Suprapubic skin (tissue), 4 donors: ENCODE data around the gene TSPEAR. TPM values are rescaled to one million over a fixed set of nuclear protein-coding genes. Genes with fewer than 3 reads are reported as not detected.
"Not testable (repeated sequence)": the region's sequence is repeated elsewhere in the genome, so short reads cannot be mapped to it uniquely, and the experiment has no call there.

Source experiments
- DNase-seq, 2 donors: peaks; one replicate each; pipeline ENCODE4 v3.0.0-alpha.2; 2019; ENCODE audit warnings: low spot score in 2 of 2
- H3K27ac ChIP-seq: fragments of 200-600 bp; sonication (generic); one replicate; pipeline ENCODE4 v1.5.1; 2019
- H3K27me3 ChIP-seq: fragments of 200-600 bp; sonication (generic); one replicate; pipeline ENCODE4 v1.5.1; 2019
- H3K36me3 ChIP-seq: fragments of 200-600 bp; sonication (generic); one replicate; pipeline ENCODE4 v1.5.1; 2019
- H3K4me1 ChIP-seq: fragments of 200-600 bp; sonication (generic); one replicate; pipeline ENCODE4 v1.5.1; 2019
- H3K4me3 ChIP-seq: fragments of 200-600 bp; sonication (generic); one replicate; pipeline ENCODE4 v1.5.1; 2019; ENCODE audit warnings: mild to moderate bottlenecking
- H3K9me3 ChIP-seq: fragments of 200-600 bp; sonication (generic); one replicate; pipeline ENCODE4 v1.5.1; 2019
- CTCF ChIP-seq, 2 donors: fragments of 200-600 bp in 1 of 2; fragments of 450-650 bp in 1 of 2; sonication (generic) in 1 of 2; IDR thresholded peaks; one replicate each; pipeline ENCODE4 v1.5.1; 2016 to 2019; ENCODE audit warnings: antibody characterized with exemption in 2 of 2, mild to moderate bottlenecking in 1 of 2, moderate library complexity in 1 of 2
- EP300 ChIP-seq: sonication (generic); formaldehyde crosslinking; IDR thresholded peaks from one replicate; pipeline ENCODE4 v1.6.1; 2017; ENCODE audit warnings: antibody characterized with exemption
- POLR2A ChIP-seq, 2 donors: fragments of 450-650 bp; IDR thresholded peaks; one replicate each; pipeline ENCODE4 v1.6.1; 2017; ENCODE audit warnings: antibody characterized with exemption in 2 of 2, mild to moderate bottlenecking in 2 of 2, moderate library complexity in 2 of 2
- POLR2AphosphoS5 ChIP-seq, 3 donors: sonication (generic); formaldehyde crosslinking; IDR thresholded peaks; one replicate each; pipeline ENCODE4 v1.6.1; 2017; ENCODE audit warnings: antibody characterized with exemption in 3 of 3
- WGBS: methylation state at CpG from one replicate; pipeline ENCODE4 v1.1.5; 2018; 5-methylcytosine and 5-hydroxymethylcytosine counted together
- total RNA-seq, 4 donors: library from RNA; depleted of rRNA; stranded (reverse); fragments of >200 nt; gene quantifications; one replicate each; pipeline ENCODE4 v1.1.0, GENCODE V29; 2016

TSPEAR gene
- total RNA-seq, 4 donors from 2014 or later: 0.21 to 0.59 (median 0.32) TPM; not detected in 1

GRCh38 chr21:44582055-44582454 is 129.3 kb downstream of the TSPEAR start:
- no peaks in the 10 kb centered on the region for H3K36me3 ChIP-seq
- TF ChIP-seq CTCF (IDR thresholded peaks at IDR 0.05): no peak
- TF ChIP-seq EP300: no peak
- TF ChIP-seq POLR2A (IDR thresholded peaks at IDR 0.05): no peak
- no peak for TF ChIP-seq POLR2AphosphoS5 (IDR thresholded peaks at IDR 0.05)
- H3K4me3 ChIP-seq: no peak overlapping the region
- 68% methylated on average over 15 of the region's 15 CpGs for WGBS
- H3K4me1 ChIP-seq: peaks cover 4% of the 10 kb centered on the region
- peaks cover 28% of the 10 kb centered on the region for H3K27me3 ChIP-seq
- DNase-seq: peak in 1 of 2 donors; percentile 23
- H3K27ac ChIP-seq: no peak overlapping the region
- no peaks in the 10 kb centered on the region for H3K9me3 ChIP-seq

GRCh38 chr21:44581158-44581557 is 130.2 kb downstream of the TSPEAR start:
- 91% methylated on average over 3 of the region's 3 CpGs for WGBS
- Histone ChIP-seq H3K9me3 (no peaks in the 10 kb centered on the region), H3K36me3 (no peaks in the 10 kb centered on the region), H3K27ac (no peak overlapping the region), H3K4me3 (no peak overlapping the region), H3K27me3 (peaks cover 26% of the 10 kb centered on the region), H3K4me1 (peaks cover 4% of the 10 kb centered on the region)
- TF ChIP-seq EP300 (no peak), POLR2AphosphoS5 (IDR thresholded peaks at IDR 0.05) (no peak), CTCF (IDR thresholded peaks at IDR 0.05) (no peak), POLR2A (IDR thresholded peaks at IDR 0.05) (no peak)
- DNase-seq: no peak

DNA sequence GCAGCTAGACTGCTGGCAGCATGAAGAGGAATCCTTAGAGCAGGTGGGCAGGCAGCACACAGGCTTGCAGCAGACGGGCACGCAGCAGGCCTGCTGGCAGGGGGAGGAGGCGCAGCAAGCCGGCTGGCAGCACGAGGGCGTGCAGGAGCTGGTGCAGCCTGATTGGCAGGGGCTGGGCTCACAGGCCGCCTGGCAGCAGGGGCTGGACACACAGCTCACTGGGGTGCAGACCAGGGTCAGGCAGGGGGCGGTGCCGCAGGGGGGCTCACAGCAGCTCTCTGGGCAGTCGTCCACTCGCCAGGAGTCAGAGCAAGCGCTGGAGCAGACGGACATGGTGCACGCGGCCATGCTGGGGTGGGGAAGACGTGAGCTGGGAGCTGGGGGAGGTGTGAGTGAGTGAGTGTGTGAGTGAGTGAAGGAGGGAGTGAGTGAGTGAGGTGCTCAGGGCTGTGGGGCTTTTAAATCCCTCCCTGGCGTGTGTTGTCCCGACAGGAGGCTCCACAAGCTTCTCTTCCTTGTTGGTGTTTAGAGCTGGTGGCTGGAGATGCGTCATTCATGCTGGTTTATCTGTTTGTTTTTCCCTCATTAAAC is 131.0 kb downstream of the TSPEAR start, which contains the start of gene KRTAP10-5:
Gene KRTAP10-5 (minus strand): TSS at position 374 of the 591 bp plus-strand sequence. CDS start 26 bp downstream, at position 348.
- H3K4me3 ChIP-seq, H3K4me1 ChIP-seq, H3K36me3 ChIP-seq, H3K9me3 ChIP-seq, H3K27ac ChIP-seq: not testable (repeated sequence)
- peaks cover 17% of the 10 kb centered on the region for H3K27me3 ChIP-seq
- WGBS: 52% methylated on average over 13 of the region's 19 CpGs
- DNase-seq: peak in 1 of 2 donors; percentile 47

- no peaks in the 10 kb centered on the region for H3K9me3 ChIP-seq
- WGBS: 79% methylated on average over 7 of the region's 7 CpGs
- H3K36me3 ChIP-seq: no peaks in the 10 kb centered on the region
- H3K27ac ChIP-seq: no peak overlapping the region
- H3K4me3 ChIP-seq: no peak overlapping the region
- peak in 1 of 2 donors; percentile 61 for DNase-seq
- H3K27me3 ChIP-seq: peaks cover 15% of the 10 kb centered on the region
- peaks cover 4% of the 10 kb centered on the region for H3K4me1 ChIP-seq
- no peak for TF ChIP-seq POLR2AphosphoS5 (IDR thresholded peaks at IDR 0.05)
- TF ChIP-seq CTCF (IDR thresholded peaks at IDR 0.05): no peak
- TF ChIP-seq POLR2A (IDR thresholded peaks at IDR 0.05): no peak
- TF ChIP-seq EP300: no peak
These were observed 131.6 kb downstream of the TSPEAR start for GRCh38 chr21:44579833-44580144.

DNA sequence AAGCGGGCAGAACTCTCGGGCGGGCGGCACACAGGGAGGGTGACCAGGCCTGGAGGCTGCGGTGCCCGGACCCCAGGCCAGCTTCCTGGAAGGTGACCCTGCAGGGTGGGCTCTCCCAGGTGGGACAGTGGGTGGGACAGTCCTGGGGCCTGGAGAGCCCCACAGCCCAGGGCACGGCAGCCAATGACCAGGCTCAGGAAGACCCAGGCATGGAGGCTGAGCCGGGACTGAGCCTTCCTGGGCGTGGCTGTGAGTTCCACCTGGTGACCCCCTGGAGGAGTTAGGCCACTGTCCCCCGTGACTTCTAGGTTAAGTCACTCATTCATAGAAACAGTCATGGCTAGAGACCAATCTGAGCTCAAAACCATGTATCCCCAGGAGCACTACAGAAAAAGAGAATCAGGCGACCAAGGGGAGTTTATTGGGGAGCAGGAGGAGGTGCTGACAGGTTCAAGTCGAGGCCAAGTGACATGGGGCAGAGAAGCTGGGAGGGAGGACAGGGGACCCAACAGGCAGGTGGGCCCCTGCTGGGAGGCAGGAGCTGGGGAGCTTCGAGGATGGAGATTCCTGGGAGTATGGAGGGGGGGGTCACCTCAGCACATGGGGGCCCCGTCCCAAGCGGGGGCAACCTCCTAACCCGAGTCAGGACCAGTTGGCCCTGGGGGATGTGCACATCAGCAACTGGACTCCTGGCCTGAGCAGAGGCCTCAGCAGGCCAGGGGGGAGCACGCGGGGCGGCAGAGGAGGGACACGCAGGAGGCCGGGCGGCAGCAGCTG is 132.1 kb downstream of the TSPEAR start:
- H3K27ac ChIP-seq: no peak overlapping the region
- H3K27me3 ChIP-seq: peaks cover 18% of the 10 kb centered on the region
- no peak overlapping the region for H3K4me3 ChIP-seq
- no peaks in the 10 kb centered on the region for H3K36me3 ChIP-seq
- 88% methylated on average over 15 of the region's 22 CpGs for WGBS
- DNase-seq: peak in 1 of 2 donors; percentile 55
- H3K9me3 ChIP-seq: no peaks in the 10 kb centered on the region
- TF ChIP-seq POLR2A (IDR thresholded peaks at IDR 0.05) (no peak), EP300 (no peak), POLR2AphosphoS5 (IDR thresholded peaks at IDR 0.05) (no peak), CTCF (IDR thresholded peaks at IDR 0.05) (no peak)
- H3K4me1 ChIP-seq: peaks cover 7% of the 10 kb centered on the region
